ENCODE measurements around the gene HOOK2. TPM values are rescaled to one million over a fixed set of nuclear protein-coding genes. Genes with fewer than 3 reads are reported as not detected.
"Not testable (repeated sequence)": the region's sequence is repeated elsewhere in the genome, so short reads cannot be mapped to it uniquely, and the experiment has no call there.

HOOK2 gene
- total RNA-seq, 4 donors from 2014 or later: 128 to 145 (median 136) TPM

DNA sequence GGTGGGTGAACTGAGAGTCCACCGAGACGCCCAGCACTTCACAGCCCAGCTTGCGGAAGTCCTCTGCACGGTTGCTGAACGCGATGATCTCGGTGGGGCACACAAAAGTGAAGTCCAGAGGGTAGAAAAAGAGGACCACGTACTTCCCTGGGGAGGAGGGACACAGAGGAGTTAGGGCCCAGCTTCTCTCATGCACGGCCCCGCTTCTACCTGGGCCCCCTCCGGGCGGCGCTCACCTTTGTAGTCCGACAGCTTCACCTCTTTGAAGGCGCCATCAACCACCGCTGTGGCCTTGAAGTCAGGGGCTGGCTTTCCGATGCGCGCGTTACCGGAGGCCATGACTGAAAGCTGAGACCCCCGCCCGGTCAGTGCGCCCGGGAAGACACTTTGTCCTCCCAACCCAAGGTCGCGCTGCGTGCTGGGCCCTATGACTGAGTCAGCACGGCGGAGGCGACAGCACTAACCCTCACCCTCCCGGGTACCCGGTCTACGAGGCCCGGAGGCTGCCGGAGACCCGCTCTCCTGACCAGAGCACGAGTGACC lies 25.6 kb upstream of the HOOK2 start:
- intact Hi-C loops (cut with DNase I): no loop called here
- Histone ChIP-seq H3K36me3 (no peaks in the 10 kb centered on the region), H3K9me3 (no peaks in the 10 kb centered on the region), H3K4me1 (peaks cover 18 to 20% of the 10 kb centered on the region in 2 donors), H3K27ac (peak overlapping the region; percentile 35 to 56 (median 39)), H3K27me3 (no peaks in the 10 kb centered on the region), H3K4me3 (replicated peaks in 1 of 3) (peak overlapping the region; percentile 58 to 97 (median 86))
- no peak for TF ChIP-seq POLR2A (IDR thresholded peaks at IDR 0.05)
- TF ChIP-seq, protein P1, sequence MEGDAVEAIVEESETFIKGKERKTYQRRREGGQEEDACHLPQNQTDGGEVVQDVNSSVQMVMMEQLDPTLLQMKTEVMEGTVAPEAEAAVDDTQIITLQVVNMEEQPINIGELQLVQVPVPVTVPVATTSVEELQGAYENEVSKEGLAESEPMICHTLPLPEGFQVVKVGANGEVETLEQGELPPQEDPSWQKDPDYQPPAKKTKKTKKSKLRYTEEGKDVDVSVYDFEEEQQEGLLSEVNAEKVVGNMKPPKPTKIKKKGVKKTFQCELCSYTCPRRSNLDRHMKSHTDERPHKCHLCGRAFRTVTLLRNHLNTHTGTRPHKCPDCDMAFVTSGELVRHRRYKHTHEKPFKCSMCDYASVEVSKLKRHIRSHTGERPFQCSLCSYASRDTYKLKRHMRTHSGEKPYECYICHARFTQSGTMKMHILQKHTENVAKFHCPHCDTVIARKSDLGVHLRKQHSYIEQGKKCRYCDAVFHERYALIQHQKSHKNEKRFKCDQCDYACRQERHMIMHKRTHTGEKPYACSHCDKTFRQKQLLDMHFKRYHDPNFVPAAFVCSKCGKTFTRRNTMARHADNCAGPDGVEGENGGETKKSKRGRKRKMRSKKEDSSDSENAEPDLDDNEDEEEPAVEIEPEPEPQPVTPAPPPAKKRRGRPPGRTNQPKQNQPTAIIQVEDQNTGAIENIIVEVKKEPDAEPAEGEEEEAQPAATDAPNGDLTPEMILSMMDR (IDR thresholded peaks at IDR 0.05): no peak
- 3 to 12% methylated on average over 6 to 19 of the region's 38 CpGs for WGBS, 2 donors
- DNase-seq: peak in 1 of 2 donors; percentile 26

DNA sequence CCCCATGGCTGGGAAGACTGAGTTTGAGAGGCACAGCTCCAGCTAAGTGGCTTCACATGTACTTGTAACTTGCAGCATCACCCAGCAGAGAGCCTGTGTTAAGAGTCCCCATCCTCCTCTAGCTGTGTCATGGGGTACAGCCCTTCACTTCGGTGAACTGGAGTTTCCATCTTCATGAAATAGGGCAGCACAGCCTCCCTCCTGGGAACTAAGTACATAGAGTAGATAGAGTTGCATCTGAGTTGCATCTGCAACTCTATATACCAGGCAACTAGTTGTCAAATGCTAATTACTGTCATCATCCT lies 25.1 kb upstream of the HOOK2 start:
- H3K4me3 ChIP-seq (replicated peaks in 1 of 3): no peak overlapping the region
- TF ChIP-seq POLR2A (IDR thresholded peaks at IDR 0.05): no peak
- TF ChIP-seq, protein P1 (IDR thresholded peaks at IDR 0.05): no peak
- H3K27ac ChIP-seq: peak overlapping the region in 1 of 3 donors; percentile 35
- peaks cover 18 to 22% of the 10 kb centered on the region in 2 donors for H3K4me1 ChIP-seq
- no peak for DNase-seq
- H3K36me3 ChIP-seq: no peaks in the 10 kb centered on the region
- intact Hi-C loops (cut with DNase I): no loop called here
- H3K27me3 ChIP-seq: no peaks in the 10 kb centered on the region
- H3K9me3 ChIP-seq: no peaks in the 10 kb centered on the region
- WGBS, 2 donors: 71 to 75% methylated on average over 1 of the region's 1 CpG

DNA sequence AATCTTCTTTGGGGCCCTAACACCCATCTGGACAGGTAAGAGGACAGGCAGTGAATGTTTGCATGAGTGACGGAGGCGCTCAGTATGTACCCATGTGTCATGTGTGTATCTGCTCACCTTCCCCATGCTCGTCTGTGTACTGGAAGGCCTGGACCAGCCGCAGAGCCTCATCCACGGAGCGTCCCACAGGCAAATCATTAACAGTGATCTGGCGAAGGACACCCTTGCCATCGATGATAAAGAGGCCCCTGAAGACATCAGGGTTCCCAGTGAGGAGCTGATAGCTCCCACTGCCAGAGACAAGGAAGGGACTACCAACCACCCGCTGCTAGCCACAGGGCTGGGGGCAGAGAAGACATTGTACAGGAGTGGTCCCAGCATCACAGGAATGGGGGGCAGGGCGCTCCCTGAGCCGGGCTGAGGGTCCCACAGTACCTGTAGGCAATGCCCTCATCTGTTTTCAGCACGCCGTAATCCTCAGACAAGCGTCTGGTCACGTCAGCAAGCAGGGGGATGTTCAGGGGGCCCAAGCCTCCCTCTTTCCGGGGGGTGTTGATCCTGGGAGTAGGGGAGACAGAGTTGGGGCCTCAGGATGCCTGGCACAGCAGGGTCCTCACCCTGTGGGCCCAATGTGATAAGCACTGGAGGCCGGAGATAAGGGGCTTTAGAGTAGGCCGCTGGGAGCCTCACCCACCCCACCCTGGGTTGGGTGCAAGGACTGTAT lies 24.6 kb upstream of the HOOK2 start:
- TF ChIP-seq, protein P1 (IDR thresholded peaks at IDR 0.05): no peak
- no peak for TF ChIP-seq POLR2A (IDR thresholded peaks at IDR 0.05)
- Histone ChIP-seq H3K9me3 (no peaks in the 10 kb centered on the region), H3K27me3 (no peaks in the 10 kb centered on the region), H3K4me1 (peaks cover 18 to 26% of the 10 kb centered on the region in 2 donors), H3K4me3 (replicated peaks in 1 of 3) (no peak overlapping the region), H3K36me3 (no peaks in the 10 kb centered on the region), H3K27ac (no peak overlapping the region)
- intact Hi-C loops (cut with DNase I): loop anchor here (5.0 kb wide), 1 partner anchor 38 kb away; no protein-coding TSS in a partner anchor
- WGBS, 2 donors: 91 to 95% methylated on average over 16 to 17 of the region's 18 CpGs
- DNase-seq: no peak

DNA sequence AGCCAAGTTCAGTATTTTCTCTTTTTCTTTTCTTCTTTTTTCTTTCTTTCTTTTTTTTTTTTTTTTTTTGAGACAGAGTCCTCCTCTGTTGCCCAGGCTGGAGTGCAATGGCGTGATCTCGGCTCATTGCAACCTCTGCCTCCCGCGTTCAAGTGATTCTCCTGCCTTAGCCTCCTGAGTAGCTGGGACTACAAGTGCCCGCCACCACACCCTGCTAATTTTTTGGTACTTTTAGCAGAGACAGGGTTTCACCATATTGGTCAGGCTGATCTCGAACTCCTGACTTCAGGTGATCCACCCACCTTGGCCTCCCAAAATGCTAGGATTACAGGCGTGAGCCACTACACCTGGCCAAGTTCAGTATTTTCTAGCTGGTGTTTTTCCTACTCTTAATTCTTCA lies 22.3 kb upstream of the HOOK2 start:
- not testable (repeated sequence) for H3K36me3 ChIP-seq; H3K9me3 ChIP-seq; H3K27me3 ChIP-seq; H3K4me3 ChIP-seq (replicated peaks in 1 of 3); DNase-seq; H3K27ac ChIP-seq
- intact Hi-C loops (cut with DNase I): loop anchor here (2.0 to 5.0 kb wide), 2 partner anchors 21 to 35 kb away; no protein-coding TSS in a partner anchor
- H3K4me1 ChIP-seq: peaks cover 18 to 35% of the 10 kb centered on the region in 2 donors
- WGBS, 2 donors: 94 to 98% methylated on average over 7 of the region's 7 CpGs

DNA sequence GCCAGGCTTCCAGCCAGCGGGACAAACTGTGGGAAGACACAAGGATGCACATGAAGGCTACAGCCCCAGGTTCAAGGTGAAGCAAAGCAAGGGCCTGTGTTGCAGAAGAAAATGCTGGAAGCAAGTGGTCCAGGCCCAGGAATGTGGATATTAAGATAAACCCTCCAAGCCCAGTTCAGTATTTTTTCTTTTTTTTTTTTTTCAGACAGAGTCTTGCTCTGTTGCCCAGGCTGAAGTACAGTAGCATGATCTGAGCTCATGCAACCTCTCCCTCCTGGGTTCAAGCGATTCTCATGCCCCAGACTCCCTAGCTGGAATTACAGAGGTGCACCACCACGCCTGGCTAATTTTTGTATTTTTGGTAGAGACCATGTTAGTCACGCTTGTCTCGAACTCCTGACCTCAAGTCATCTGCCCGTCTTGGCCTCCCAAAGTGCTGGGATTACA lies 21.8 kb upstream of the HOOK2 start:
- Histone ChIP-seq H3K9me3 (no peaks in the 10 kb centered on the region), H3K4me3 (replicated peaks in 1 of 3) (no peak overlapping the region), H3K27me3 (no peaks in the 10 kb centered on the region), H3K27ac (no peak overlapping the region), H3K4me1 (peaks cover 15 to 31% of the 10 kb centered on the region in 2 donors), H3K36me3 (peaks cover 0 to 11% of the 10 kb centered on the region in 2 donors)
- no peak for DNase-seq
- TF ChIP-seq, protein P1 (IDR thresholded peaks at IDR 0.05): no peak
- no peak for TF ChIP-seq POLR2A (IDR thresholded peaks at IDR 0.05)
- intact Hi-C loops (cut with DNase I): loop anchor here (2.0 to 5.0 kb wide), 2 partner anchors 20 to 35 kb away; no protein-coding TSS in a partner anchor
- WGBS, 2 donors: 88 to 95% methylated on average over 6 of the region's 6 CpGs
